NCI-H2029 (cell line): ENCODE measurements around the gene ARL15.

Experiments used
- DNase-seq: peaks from one replicate; lab custom pipeline; 2025; lab: John Stamatoyannopoulos, UW

The ARL15 gene

DNA sequence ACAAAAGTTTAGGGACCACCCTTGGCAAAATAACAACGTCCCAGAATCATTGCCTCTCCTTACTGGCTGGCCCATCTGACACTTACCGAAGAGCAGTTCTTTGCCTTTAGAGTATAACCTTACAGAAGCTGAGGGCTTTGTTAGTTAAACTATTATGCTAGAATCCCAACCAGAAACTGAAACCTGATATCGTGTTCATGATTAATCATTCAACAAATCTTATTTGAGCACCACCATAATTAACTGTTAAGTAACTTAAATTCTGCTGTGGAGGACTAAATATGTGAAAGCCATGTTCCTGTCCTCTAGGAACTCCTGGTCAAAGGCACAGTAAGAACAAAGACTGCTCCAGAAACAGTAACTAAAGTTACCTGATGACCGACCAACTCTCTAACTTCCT is 104.9 kb downstream of the ARL15 start:
- DNase-seq: no peak

DNA sequence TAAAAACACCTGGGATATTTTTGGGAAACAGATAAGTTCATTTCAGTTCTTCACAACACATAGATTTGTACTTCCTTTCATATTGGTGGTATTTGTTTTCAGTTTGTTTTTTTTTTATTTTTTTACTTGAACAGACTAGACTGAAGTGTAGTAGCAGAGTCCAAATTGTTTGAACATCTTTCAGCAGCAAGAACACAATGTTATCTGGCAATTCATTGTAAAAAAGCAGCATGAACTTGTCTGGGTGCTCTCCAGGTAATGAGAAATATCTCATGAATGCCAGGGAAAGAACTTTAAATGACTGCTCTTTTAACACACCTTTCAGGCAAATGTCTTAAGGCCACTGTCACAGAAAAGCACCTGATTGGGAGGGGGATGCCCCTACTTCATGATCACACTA is 113.4 kb downstream of the ARL15 start:
- DNase-seq: no peak

DNA sequence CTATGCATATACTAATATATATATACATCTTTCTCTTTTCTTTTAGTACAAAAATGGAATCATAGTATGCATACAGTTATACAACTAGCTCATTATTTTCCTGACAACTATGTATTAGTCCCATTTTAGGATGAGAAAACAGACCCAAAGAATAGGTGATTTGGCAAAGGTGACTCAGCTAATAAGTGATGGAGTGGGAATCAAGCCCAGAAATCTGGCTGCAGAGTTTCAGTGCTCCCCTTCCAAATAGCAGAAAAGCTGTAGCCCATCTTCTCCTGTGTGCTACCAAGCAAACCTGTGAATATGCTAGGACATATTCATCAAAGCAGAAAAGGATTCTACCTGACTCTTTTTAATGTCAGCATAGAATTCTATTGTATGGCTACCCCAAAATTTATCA is 114.7 kb downstream of the ARL15 start:
- no peak for DNase-seq

DNA sequence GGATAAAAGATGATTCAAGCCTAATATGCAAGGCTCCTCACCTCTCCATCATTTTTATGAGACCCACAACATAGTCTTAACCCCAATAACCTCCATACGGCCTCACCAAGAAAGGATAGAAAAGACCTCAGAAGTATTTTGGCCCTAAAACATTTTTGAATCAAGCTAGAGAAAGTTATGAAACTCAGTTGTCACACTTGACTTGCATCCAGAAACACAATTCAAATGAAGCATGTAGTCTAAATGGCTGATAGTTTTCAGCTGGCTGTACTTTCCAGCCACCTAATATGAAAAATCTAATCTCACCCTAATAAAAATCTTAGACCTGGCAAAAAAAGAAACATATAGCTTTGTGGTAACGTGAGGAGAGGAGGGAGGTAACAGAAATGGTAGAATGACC is 116.1 kb downstream of the ARL15 start:
- DNase-seq: no peak

DNA sequence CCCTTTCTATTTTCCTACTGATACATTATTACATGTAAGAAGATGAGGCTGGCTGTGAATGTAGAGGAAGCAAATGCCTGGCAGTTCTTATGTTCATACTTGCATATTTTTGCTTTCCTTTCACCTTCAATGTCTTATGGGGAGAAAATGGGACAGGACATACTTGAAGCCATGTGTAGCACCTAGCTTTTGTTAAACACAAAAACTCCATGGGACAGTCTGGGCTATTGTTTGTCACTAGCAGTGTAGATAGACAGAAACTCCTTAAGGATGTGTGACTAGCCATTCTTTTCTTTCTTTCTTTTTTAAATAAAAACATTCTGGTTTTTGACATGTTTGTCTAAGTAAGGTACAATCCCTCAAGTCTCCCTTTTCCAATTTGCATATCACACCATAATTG is 122.7 kb downstream of the ARL15 start:
- no peak for DNase-seq

DNA sequence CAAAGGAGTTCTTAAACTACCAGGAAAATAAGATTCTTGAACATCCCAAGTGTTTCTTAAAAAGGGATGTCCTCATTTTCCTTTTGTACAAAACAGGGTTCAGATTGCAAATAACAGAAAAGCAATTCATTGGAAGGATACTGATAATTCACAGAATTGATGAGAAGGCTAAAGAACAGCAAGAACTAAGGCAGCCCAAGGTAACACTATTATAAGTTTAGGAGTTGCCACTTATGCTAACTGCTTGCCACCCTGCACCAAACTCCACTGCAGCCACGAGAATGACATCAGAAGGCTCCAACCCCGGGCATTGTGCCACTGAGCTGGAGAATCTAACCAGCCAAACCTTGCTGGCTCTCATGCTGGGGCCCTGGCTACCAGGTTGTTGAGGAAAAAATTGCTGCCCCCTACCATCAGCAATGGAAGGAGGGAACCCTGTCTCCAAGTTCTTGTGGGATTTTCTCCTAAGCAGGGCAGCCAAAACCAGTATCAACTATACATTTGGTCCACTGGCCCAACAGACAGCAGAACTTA is 123.4 kb downstream of the ARL15 start:
- DNase-seq: peak; percentile 65

DNA sequence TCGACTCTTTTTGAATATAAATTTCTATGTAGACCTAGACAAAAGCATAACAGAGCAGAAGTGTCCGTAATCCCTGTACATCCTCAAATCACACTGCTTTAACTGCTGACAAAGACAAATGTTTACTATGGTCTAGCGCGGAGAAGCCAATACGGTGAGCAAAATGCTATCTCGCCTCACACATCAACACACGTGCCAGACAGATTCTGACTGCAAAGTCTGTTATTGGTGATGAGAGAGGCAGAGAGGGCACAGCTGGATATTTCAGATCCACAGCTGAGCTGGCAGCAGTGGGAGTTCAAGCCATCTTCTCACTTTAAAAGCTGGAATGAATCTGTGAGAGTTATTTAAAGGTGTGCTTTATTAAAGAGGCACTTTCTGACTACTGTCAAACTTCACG is 124.3 kb downstream of the ARL15 start:
- DNase-seq: peak; percentile 33

DNA sequence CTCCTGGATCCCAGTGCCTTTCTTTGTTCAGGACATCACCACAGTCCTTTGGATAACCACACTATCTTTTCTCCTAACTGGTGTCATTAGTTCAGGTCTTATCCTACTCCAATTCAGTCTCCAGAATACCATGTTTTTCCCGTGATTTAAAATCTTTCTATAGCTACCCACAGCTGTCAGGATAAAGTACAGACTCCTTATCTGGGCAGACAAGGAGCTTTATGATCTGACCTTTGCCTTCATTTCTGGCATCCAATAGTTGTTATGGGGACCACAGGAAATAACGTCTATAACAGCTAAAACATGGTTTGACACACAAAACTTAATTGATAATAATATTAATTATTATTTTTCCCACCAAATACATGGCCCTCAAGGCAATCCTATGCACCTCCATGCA is 125.6 kb downstream of the ARL15 start:
- no peak for DNase-seq

DNA sequence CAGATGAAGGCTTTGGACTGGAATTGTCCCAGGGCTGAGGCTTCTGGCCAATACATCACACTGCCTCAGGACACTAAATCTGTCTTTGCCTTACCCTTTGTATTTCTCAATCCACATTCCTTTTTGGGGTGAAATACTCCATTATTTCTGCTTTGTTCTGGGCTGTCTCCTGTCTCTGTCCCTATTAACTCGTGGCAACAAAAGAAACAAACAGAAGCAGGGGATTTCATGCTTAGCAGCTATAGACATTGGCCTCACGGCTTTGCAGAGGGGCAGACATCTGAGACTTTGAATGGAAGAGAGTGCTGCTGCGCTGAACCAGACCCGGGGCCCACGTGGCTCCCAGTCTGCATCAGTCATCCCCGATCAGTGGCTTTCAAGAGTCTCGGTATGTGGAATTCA is 129.7 kb downstream of the ARL15 start:
- DNase-seq: no peak

DNA sequence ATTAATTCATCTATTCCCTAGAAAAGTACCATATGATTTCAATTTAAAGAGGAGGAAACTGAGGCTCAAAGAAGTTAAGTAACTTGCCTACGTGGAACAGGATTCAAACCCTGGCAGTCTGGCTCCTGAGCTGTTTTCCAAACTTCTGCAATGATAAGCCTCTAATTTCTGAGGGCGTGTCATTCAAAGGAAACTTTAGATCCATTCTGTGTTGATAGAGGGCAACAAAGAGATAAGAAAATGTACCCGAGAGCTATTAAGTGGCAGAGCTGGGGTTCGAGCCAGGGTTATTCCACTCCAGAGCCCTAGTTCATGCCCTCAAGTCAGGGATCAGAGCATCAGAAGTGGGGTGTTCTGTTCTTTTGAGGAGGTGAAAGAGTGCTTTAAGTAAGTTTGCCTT is 131.4 kb downstream of the ARL15 start:
- DNase-seq: no peak

DNA sequence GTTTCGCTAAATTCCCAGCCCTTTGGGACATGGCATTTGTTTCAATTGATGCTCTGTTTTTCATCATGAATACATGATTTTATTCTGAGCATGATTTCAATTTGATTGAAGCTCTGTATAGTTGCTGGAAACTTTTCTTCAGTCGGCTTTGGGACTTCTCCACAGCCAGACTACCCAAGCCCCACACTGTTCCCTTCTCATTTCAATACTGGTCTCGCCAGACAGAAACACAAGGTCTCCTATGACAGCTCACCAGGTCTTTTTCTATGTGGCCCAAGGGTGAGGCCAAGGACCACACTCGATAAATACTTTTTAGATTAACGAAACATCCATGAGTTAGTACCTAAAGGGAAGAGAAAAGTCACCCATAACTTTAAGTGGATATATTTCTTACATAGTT is 132.2 kb downstream of the ARL15 start:
- DNase-seq: no peak

DNA sequence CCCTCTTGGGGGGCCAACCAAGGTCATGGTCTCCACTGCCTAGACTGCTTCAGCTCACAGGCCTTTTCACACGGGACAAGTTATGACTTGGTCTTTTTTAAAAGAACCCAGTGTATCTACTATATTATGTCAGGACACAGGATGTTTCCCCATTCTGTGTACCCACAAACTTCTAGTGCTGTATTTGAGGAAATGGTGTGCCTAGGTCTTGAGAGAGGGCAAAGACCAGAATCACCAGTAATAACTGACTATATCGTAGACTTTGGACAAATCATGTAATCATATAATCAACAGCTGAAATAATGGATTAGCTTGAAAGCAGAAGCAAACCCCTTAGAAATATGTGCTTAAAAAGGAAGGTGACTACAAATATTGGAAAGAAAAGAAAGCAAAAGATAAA is 133.3 kb downstream of the ARL15 start:
- DNase-seq: no peak

DNA sequence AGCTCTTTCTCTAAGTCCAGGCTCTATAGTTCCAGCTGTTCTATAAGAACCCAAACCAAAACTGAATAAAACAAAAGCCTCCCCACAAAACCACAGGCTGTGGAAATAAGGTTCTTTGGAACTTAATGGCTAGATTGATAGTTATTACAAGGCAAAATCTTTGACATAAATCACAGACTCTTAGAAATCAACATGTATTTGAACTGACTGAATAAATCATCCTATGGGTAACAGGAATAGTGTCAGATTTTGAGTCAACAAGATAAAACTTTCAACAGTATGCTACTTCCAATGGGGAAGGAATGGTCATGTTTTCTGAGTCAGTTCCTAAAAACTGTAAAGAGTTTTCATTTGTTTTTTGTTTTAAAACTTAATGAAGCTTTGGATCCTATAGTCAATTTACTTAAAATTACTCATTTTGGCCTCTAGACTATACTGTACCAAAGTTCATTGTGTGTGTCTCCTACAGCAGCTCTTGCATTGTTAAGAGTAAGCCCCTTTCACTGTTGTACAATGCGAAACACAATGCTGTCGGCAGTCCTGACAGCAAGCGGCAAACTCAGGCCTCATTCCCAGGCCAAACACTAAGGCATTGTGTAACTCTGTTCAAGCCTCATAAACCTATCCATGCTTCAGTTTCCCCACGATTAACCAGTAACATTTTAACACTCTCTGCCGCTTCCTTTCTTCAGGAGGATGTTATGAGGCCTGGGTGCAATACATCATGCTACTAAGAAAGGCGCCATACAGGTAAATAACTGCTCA is 134.1 kb downstream of the ARL15 start:
- DNase-seq: no peak

DNA sequence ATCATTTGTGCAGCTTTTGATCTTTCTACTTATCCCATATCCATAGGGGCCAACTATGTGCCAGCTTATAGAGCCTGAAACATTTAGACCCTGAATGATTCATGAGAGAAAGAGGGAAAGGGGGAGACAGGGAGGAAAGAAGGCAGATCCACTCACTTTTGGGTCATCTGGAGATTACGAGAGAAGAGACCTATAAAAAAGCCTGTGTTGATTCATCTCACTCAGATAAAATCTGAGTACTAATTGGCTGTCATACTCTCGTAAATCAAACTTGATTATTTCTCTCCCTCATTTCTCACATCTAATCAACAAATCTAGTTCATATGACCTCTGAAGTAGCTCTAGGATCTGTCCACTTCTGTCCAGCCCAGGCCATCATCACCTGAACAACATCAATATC is 137.1 kb downstream of the ARL15 start:
- DNase-seq: no peak

DNA sequence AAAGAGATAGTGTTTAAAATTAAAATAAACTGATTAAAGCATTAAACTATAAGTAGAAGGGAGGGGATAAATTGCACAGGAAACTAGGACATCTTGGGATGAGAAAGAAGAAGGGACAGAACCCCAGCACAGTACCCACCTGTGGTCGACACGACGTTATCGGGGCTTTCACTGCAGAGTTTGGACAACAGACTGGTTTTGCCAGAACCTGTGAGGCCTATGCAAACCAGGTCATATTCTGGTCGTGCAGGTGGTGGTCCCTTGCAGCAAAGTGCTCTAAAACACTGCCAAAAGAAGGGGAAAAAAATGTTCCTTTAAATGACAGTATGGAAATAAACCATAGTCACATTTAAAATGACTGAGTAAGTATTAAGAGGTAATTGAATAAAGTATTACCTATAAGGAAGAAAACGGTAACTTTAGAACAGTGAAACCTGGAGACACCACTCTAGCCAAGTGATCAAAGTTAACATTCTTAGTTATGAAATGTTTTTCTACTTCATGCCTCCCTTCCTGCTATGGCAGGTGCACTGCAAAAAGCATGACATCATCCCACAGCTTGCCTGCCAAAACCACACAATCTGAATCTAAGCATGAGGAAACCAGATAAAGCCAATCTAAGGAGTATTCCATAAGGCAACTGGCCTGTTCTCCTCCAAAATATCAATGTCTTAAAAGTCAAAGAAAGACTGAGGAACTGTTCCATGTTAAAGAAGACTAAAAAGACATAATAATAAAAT is 138.6 kb downstream of the ARL15 start:
- peak; percentile 81 for DNase-seq

DNA sequence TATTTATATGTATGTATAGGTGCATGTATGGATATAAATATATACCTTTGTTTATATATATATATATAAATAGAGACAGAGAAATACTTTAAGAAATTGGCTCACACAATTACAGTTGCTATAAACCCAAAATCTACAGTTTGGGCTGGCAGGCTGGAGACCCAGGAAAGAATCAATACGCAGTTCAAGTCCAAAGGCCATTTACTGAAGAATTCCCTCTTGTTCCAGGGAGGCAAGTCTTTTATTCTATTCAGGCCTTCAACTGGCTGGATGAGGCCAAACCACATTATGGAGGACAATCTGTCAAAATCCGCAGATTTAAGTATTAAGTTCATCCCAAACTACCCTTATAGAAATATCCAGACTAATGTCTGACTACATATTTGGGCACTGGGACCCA is 144.7 kb downstream of the ARL15 start:
- no peak for DNase-seq

DNA sequence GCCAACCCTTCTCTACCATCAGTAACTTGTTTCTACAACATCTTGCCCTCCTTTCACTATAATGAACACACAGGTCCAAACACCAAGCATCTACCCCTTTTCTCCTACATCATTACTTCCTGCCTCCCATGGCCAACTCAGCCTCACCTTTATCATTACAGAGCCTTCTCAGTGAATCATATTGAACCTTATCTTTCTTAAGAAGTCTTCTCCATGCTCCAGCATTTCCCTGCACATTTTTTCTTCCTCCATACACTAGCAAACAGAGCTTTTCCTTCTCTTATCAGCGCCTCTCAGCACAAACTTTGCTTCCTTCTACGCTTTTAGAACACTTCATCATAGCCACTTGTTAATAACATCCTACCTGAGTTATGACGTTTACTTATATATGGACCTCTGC is 148.2 kb downstream of the ARL15 start:
- DNase-seq: no peak

DNA sequence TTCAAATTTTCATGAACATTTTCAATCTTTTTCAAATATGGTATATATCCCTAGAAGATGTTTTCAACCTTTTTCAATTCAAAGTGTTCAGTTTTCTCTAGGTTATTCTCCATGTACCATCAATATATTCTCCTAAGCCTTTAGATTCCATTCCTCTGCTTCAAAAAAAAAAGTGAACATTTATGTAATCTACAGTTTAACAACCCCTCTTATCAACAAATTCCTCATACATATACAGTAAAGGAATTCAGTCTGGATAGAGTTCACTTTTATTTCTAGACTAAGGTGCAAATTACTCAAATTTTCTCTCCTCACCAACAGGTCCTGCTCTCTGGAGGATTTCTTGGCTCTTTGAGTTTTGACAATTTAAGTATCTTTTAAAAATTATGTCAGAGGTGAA is 150.0 kb downstream of the ARL15 start:
- DNase-seq: no peak

DNA sequence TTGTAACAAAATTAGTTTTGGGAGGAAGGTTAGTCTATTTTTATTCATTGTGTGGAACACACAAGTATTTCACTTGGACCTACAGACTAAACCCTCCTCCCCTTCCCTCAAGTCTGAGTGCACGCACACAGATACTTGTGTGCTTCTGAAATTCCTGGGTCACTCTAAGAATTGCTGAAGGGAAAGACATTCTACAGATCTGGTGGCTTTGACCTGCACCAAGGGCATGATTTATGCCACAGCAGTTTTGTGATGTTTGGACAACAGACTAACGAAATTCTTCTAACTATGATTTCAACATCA is 150.5 kb downstream of the ARL15 start:
- DNase-seq: no peak

DNA sequence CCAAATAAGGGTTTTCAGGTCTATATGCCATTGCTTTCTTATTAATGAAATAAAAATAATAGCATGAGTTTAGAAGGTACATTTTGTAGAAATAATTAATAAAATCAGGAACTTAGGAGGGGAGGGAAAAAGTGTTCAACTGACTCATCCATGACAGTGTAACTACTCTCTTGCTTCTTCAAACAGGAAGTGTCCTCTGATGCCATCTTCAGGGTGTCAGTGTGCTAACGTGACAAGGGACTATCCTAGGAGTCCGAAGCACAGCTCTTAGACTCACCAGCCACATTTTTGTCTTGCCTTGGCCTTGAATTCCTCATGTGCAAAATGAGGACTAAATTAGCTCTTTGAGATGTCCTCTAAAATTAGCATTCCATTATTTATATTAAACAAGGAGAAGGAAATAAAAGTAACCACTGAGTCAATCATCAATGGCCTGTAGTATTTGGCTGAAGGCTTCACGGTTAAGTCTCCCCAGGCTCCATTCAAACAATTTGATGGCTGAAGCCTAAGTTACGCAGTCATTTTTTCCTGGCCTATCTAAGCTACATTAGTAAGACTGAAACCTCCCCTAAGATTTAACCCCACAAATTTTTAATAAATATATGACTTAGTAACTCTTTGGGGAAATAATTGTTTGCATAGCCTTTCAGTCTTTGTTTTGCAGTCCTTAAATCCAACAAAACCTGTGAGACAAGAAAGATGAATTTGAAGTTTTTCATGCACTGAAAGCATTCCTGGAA is 151.1 kb downstream of the ARL15 start:
- no peak for DNase-seq

DNA sequence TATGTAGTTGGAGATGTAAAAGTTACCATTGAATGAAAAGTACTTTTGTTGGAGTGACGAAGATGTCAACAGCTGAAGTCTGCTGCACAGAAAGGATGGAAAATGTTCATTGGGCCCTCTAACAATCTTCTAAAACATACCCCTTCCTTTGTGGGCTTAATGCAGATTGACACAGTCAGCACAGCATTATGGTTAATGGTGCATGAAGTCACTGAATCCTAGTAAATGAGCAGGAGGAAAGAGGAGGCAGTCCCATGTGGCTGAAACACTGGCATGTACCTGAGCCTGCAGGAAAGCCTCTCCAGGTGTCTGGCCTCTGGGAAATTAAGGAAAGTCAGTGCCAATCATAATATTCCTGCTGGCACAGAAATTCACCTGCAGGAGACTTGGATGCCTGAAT is 153.8 kb downstream of the ARL15 start:
- DNase-seq: peak; percentile 27

DNA sequence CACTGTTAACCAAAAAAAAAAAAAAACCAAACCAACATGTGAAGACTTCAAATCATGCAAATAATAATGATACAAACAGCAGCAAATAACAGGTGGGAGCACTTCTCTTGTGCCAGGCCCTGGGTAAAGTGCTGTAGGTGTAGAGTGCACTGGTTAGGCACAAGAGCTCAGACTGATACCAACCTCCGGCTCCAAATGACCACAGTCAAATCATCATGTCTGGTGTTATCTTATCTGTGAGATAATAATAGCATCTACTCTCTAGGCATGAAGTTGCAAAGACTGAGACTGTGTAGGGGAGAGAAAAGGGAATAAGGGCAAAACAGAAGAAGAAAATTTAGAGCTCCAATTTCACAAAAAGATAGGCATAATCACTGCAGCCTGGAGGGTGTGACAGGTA is 159.5 kb downstream of the ARL15 start:
- DNase-seq: no peak

DNA sequence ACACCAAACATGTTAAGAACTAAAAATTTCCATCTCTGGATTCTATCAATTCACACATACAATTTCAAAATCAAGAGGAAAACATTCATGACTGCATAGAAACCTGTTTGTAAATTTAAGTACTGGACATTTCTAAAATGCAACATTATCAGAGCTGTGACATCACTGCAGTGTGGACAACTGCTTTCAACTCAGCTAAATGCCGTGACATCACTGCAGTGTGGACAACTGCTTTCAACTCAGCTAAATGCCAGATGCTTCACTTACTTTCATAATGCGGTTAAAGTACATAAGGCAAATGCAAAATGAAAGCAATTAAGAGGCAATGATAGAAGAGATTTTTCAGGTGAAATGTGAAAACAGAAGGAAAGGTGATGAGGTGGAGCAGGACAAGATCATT is 161.5 kb downstream of the ARL15 start:
- peak; percentile 83 for DNase-seq
